H9 (cell line): ENCODE data around the gene PELI2. TPM values are rescaled to one million over a fixed set of nuclear protein-coding genes. Genes with fewer than 3 reads are reported as not detected.
A peak's percentile ranks its signal among the peaks of the same experiment; 100 is the strongest.

Experiments used
- DNase-seq: peaks from one replicate; pipeline ENCODE4 v3.0.0-alpha.2; 2017
- H2AFZ ChIP-seq: one replicate; pipeline ENCODE4 v1.6.1; 2013; ENCODE audit warnings: mild to moderate bottlenecking, low read length, control low read depth, moderate library complexity
- H2AK5ac ChIP-seq: 2 replicates; pipeline ENCODE4 v1.6.1; 2013; ENCODE audit warnings: low read length, control low read depth, mixed read lengths; ENCODE audit not compliant: insufficient read length
- H2BK120ac ChIP-seq: one replicate; pipeline ENCODE4 v1.6.1; 2013; ENCODE audit warnings: low read depth, mild to moderate bottlenecking, low read length, control low read depth, inconsistent platforms; ENCODE audit not compliant: poor library complexity, severe bottlenecking
- H2BK12ac ChIP-seq: 2 replicates; pipeline ENCODE4 v1.6.1; 2013; ENCODE audit warnings: low read length, control low read depth, mixed read lengths, low read depth; ENCODE audit not compliant: insufficient read length
- H2BK15ac ChIP-seq: 2 replicates; pipeline ENCODE4 v1.6.1; 2013; ENCODE audit warnings: low read depth, low read length, control low read depth
- H2BK20ac ChIP-seq: one replicate; pipeline ENCODE4 v1.6.1; 2013; ENCODE audit warnings: low read depth, mild to moderate bottlenecking, low read length, control low read depth, inconsistent platforms; ENCODE audit not compliant: poor library complexity, severe bottlenecking
- H2BK5ac ChIP-seq: 2 replicates; pipeline ENCODE4 v1.6.1; 2013; ENCODE audit warnings: low read length, control low read depth, mixed read lengths; ENCODE audit not compliant: insufficient read length
- H3K14ac ChIP-seq: 2 replicates; pipeline ENCODE4 v1.6.1; 2013; ENCODE audit warnings: low read length, control low read depth; ENCODE audit not compliant: insufficient read depth
- H3K18ac ChIP-seq: 2 replicates; pipeline ENCODE4 v1.6.1; 2013; ENCODE audit warnings: low read depth, mild to moderate bottlenecking, mixed read lengths, low read length, control low read depth; ENCODE audit not compliant: insufficient read length
- H3K23ac ChIP-seq: 2 replicates; pipeline ENCODE4 v1.6.1; 2013; ENCODE audit warnings: low read length, control low read depth, mixed read lengths, low read depth; ENCODE audit not compliant: insufficient read length
- H3K23me2 ChIP-seq: 2 replicates; pipeline ENCODE4 v1.6.1; 2013; ENCODE audit warnings: low read depth, mild to moderate bottlenecking, mixed read lengths, low read length, control low read depth; ENCODE audit not compliant: insufficient read length, poor library complexity, severe bottlenecking
- H3K27ac ChIP-seq: 2 replicates; pipeline ENCODE4 v1.5.1; 2013; ENCODE audit warnings: low read length, control low read depth, mixed read lengths, low read depth; ENCODE audit not compliant: insufficient read length
- H3K27me3 ChIP-seq: 2 replicates; pipeline ENCODE4 v1.6.1; 2013; ENCODE audit warnings: low read length, control low read depth, inconsistent platforms; ENCODE audit not compliant: insufficient read depth
- H3K4ac ChIP-seq: 2 replicates; pipeline ENCODE4 v1.6.1; 2013; ENCODE audit warnings: low read depth, mild to moderate bottlenecking, control low read depth, inconsistent platforms, low read length, moderate library complexity
- H3K4me1 ChIP-seq: 2 replicates; pipeline ENCODE4 v1.6.1; 2013; ENCODE audit warnings: low read length, control low read depth, inconsistent platforms; ENCODE audit not compliant: insufficient read depth
- H3K4me2 ChIP-seq: 2 replicates; pipeline ENCODE4 v1.6.1; 2013; ENCODE audit warnings: low read length, control low read depth, mixed read lengths; ENCODE audit not compliant: insufficient read length, insufficient read depth
- H3K56ac ChIP-seq: 2 replicates; pipeline ENCODE4 v1.6.1; 2013; ENCODE audit warnings: low read depth, mild to moderate bottlenecking, mixed read lengths, low read length, control low read depth; ENCODE audit not compliant: insufficient read length
- H3K79me1 ChIP-seq: 2 replicates; pipeline ENCODE4 v1.6.1; 2013; ENCODE audit warnings: low read depth, mild to moderate bottlenecking, moderate library complexity, low read length, control low read depth, inconsistent platforms; ENCODE audit not compliant: insufficient read depth, poor library complexity, severe bottlenecking
- H3K79me2 ChIP-seq: 2 replicates; pipeline ENCODE4 v1.6.1; 2013; ENCODE audit warnings: low read length, control low read depth, inconsistent platforms; ENCODE audit not compliant: insufficient read depth
- H3K9ac ChIP-seq: 2 replicates; pipeline ENCODE4 v1.6.1; 2013; ENCODE audit warnings: low read length, control low read depth, mixed read lengths; ENCODE audit not compliant: insufficient read length; ENCODE audit errors: extremely low read depth
- H3K9me3 ChIP-seq: one replicate; pipeline ENCODE4 v1.6.1; 2013; ENCODE audit warnings: low read depth, low read length, inconsistent platforms; ENCODE audit not compliant: control insufficient read depth
- H3T11ph ChIP-seq: one replicate; pipeline ENCODE4 v1.6.1; 2013; ENCODE audit warnings: mild to moderate bottlenecking, low read length, control low read depth, inconsistent platforms
- H4K20me1 ChIP-seq: one replicate; pipeline ENCODE4 v1.6.1; 2013; ENCODE audit not compliant: control insufficient read depth, insufficient read length, insufficient read depth
- H4K5ac ChIP-seq: 2 replicates; pipeline ENCODE4 v1.6.1; 2013; ENCODE audit warnings: low read depth, mild to moderate bottlenecking, mixed read lengths, low read length, control low read depth; ENCODE audit not compliant: insufficient read length
- H4K8ac ChIP-seq: replicated peaks from 2 replicates; pipeline ENCODE4 v1.6.1; 2013; ENCODE audit warnings: low read length, control low read depth, mixed read lengths, low read depth; ENCODE audit not compliant: insufficient read length
- H4K91ac ChIP-seq: 2 replicates; pipeline ENCODE4 v1.6.1; 2013; ENCODE audit warnings: low read depth, mild to moderate bottlenecking, moderate library complexity, mixed read lengths, low read length, control low read depth; ENCODE audit not compliant: insufficient read length
- H3K27ac Mint-ChIP-seq, 3 experiments: 2 replicates in 2 of 3; 3 replicates in 1 of 3; pipeline ENCODE4 v1.8.0; 2020 to 2021; ENCODE audit warnings: mixed read lengths in 3 of 3, mild to moderate bottlenecking in 1 of 3, moderate library complexity in 1 of 3
- H3K27me3 Mint-ChIP-seq: 2 replicates; pipeline ENCODE4 v1.8.0; 2021; ENCODE audit warnings: low read depth, mild to moderate bottlenecking, moderate library complexity, mixed read lengths
- H3K36me3 Mint-ChIP-seq, 3 experiments: 2 replicates in 2 of 3; 3 replicates in 1 of 3; pipeline ENCODE4 v1.8.0; 2020 to 2021; ENCODE audit warnings: low read depth in 3 of 3, mixed read lengths in 3 of 3; ENCODE audit not compliant: insufficient read depth in 1 of 3
- H3K4me1 Mint-ChIP-seq, 2 experiments: 2 replicates each; pipeline ENCODE4 v1.8.0; 2020; ENCODE audit warnings: mixed read lengths in 2 of 2
- H3K4me3 Mint-ChIP-seq, 2 experiments: 2 replicates in 1 of 2; 3 replicates in 1 of 2; pipeline ENCODE4 v1.8.0; 2020 to 2021; ENCODE audit warnings: mild to moderate bottlenecking in 2 of 2, mixed read lengths in 2 of 2, moderate library complexity in 1 of 2
- H3K9me3 Mint-ChIP-seq, 2 experiments: 2 replicates in 1 of 2; 3 replicates in 1 of 2; pipeline ENCODE4 v1.8.0; 2020; ENCODE audit warnings: mild to moderate bottlenecking in 2 of 2, mixed read lengths in 2 of 2, moderate library complexity in 1 of 2
- CTCF ChIP-seq: fragments of 200-600 bp; sonication (generic); conservative IDR thresholded peaks from 3 replicates; pipeline ENCODE4 v1.8.0; 2021; ENCODE audit warnings: antibody characterized with exemption, mild to moderate bottlenecking
- WGBS: extraction: QIAGEN DNeasy Blood & Tissue Kit; methylation state at CpG from one replicate; pipeline ENCODE4 v1.1.7; 2013; ENCODE audit warnings: missing lambda C conversion rate, low lambda C conversion rate, mixed read lengths; ENCODE audit not compliant: insufficient read length; ENCODE audit errors: extremely low coverage; 5-methylcytosine and 5-hydroxymethylcytosine counted together
- total RNA-seq: library from RNA; stranded (reverse); gene quantifications from 2 replicates; pipeline ENCODE4 v1.2.1, GENCODE V29; 2021

PELI2 gene
- total RNA-seq, 1 experiment from 2014 or later, result 18.0 TPM

GRCh38 chr14:56094076-56094475 is 24.1 kb upstream of the PELI2 start:
- Mint-ChIP-seq H3K36me3 (no peaks in the 10 kb centered on the region; a peak in 1 of 7 replicates), H3K27me3 (no peaks in the 10 kb centered on the region), H3K4me3 (no peak overlapping the region), H3K4me1 (peaks cover 10 to 16% of the 10 kb centered on the region in 2 experiments), H3K27ac (no peak overlapping the region), H3K9me3 (no peaks in the 10 kb centered on the region)
- Histone ChIP-seq H2BK120ac (no peak overlapping the region), H2BK5ac (no peak overlapping the region), H2BK20ac (no peak overlapping the region), H3K79me2 (no peaks in the 10 kb centered on the region), H3K79me1 (no peaks in the 10 kb centered on the region), H3K56ac (no peak overlapping the region), H3K4ac (no peak overlapping the region), H2BK15ac (no peak overlapping the region), H3K9me3 (no peaks in the 10 kb centered on the region), H3K27me3 (no peaks in the 10 kb centered on the region), H2AK5ac (no peak overlapping the region), H3K9ac (no peak overlapping the region), H4K5ac (no peak overlapping the region), H4K91ac (no peak overlapping the region), H4K8ac (no peak overlapping the region), H3K4me1 (peaks cover 2% of the 10 kb centered on the region; the same call in 1 of the 2 replicates), H2BK12ac (no peak overlapping the region), H3K18ac (no peak overlapping the region), H3K27ac (no peak overlapping the region), H2AFZ (peak overlapping the region; percentile 66), H3T11ph (no peak overlapping the region), H3K23me2 (no peaks in the 10 kb centered on the region), H3K4me2 (no peak overlapping the region), H4K20me1 (no peaks in the 10 kb centered on the region), H3K14ac (no peak overlapping the region), H3K23ac (no peak overlapping the region)
- no CpG with 5 or more reads among the region's 4 CpGs for WGBS
- no peak for DNase-seq
- no peak for TF ChIP-seq CTCF
